GM18502 (cell line): ENCODE results near the gene ANTKMT.
A peak's percentile ranks its signal among the peaks of the same experiment; 100 is the strongest.
"Not testable (repeated sequence)": the region's sequence is repeated elsewhere in the genome, so short reads cannot be mapped to it uniquely, and the experiment has no call there.

ENCODE experiments used
- ATAC-seq: cut with Tn5 transposase; IDR thresholded peaks from one replicate; pipeline ENCODE4 v1.9.1; 2021; ENCODE audit warnings: mild to moderate bottlenecking; ENCODE audit not compliant: unreplicated experiment, poor library complexity

Gene ANTKMT

GRCh38 chr16:712740-713250 is 8.2 kb upstream of the ANTKMT start:
- not testable (repeated sequence) for ATAC-seq

GRCh38 chr16:714079-714478 is 6.9 kb upstream of the ANTKMT start:
- no peak for ATAC-seq

- ATAC-seq, result peak; percentile 77
Observed at GRCh38 chr16:714558-715476, 6.1 kb upstream of the ANTKMT start, which contains the start of gene METRN. Gene METRN (plus strand): TSS chr16:715118. CDS start chr16:715290, 172 bp downstream.

- ATAC-seq, result no peak
Observed at GRCh38 chr16:715477-716199, 5.3 kb upstream of the ANTKMT start.

GRCh38 chr16:716200-716568 is 4.8 kb upstream of the ANTKMT start:
- no peak for ATAC-seq

GRCh38 chr16:716768-717325 is 4.1 kb upstream of the ANTKMT start:
- ATAC-seq, result no peak

GRCh38 chr16:717450-718245 is 3.3 kb upstream of the ANTKMT start:
- ATAC-seq, result no peak

GRCh38 chr16:718389-718788 is 2.6 kb upstream of the ANTKMT start:
- no peak for ATAC-seq

- no peak for ATAC-seq
Observed at GRCh38 chr16:718922-719321, 2.0 kb upstream of the ANTKMT start.

GRCh38 chr16:719815-720446 is 1.0 kb upstream of the ANTKMT start:
- no peak for ATAC-seq

- ATAC-seq, result peak; percentile 22
Observed at GRCh38 chr16:720447-720989, 428 bp upstream of the ANTKMT start.

GRCh38 chr16:721765-722540 is 1.0 kb downstream of the ANTKMT start:
- no peak for ATAC-seq

- no peak for ATAC-seq
Observed at GRCh38 chr16:722835-723633, 2.1 kb downstream of the ANTKMT start.

GRCh38 chr16:723695-724094 is 2.7 kb downstream of the ANTKMT start:
- no peak for ATAC-seq

GRCh38 chr16:724188-725040 is 3.5 kb downstream of the ANTKMT start:
- no peak for ATAC-seq

GRCh38 chr16:725041-725376 is 4.1 kb downstream of the ANTKMT start:
- no peak for ATAC-seq
